Activated naive CD4-positive, alpha-beta T cell treated with anti-CD3 and anti-CD28 coated beads, Interleukin-2, amount 50 U/mL, for 24 hours (primary cell): ENCODE results near the gene GRID2.
"Not testable (repeated sequence)": the region's sequence is repeated elsewhere in the genome, so short reads cannot be mapped to it uniquely, and the experiment has no call there.

ENCODE experiments used
- H3K27ac Mint-ChIP-seq: one replicate; pipeline ENCODE4 v1.8.0; 2021; ENCODE audit warnings: mild to moderate bottlenecking, mixed read lengths
- H3K27me3 Mint-ChIP-seq: one replicate; pipeline ENCODE4 v1.8.0; 2021; ENCODE audit warnings: mixed read lengths
- H3K36me3 Mint-ChIP-seq: one replicate; pipeline ENCODE4 v1.8.0; 2021; ENCODE audit warnings: mixed read lengths
- H3K4me1 Mint-ChIP-seq: one replicate; pipeline ENCODE4 v1.8.0; 2021; ENCODE audit warnings: mixed read lengths
- H3K4me3 Mint-ChIP-seq: one replicate; pipeline ENCODE4 v1.8.0; 2021; ENCODE audit warnings: mild to moderate bottlenecking, mixed read lengths
- H3K9me3 Mint-ChIP-seq: one replicate; pipeline ENCODE4 v1.8.0; 2021; ENCODE audit warnings: mixed read lengths

Gene GRID2

DNA sequence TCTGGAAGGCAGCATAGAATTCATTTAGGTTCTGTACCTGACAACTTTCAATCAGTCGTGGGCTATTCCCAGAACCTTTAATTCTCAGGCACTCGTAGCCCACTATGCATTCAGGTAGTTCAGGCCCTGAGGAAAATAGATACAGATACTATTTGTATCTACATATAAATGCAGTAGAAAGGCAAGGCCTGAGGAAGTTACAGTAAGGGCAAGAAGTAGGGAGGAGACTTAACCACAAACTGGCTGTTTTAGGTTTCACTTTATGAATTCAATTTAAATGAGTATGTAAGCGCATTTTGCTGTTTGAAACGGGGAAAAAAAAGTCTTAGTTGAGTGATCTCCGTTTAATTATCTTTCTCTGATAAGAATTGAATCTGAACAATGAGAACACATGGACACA, 995.4 kb downstream of the GRID2 start:
- no peak overlapping the region for H3K4me3 Mint-ChIP-seq
- H3K27me3 Mint-ChIP-seq: no peaks in the 10 kb centered on the region
- H3K4me1 Mint-ChIP-seq: no peaks in the 10 kb centered on the region
- peaks cover 9% of the 10 kb centered on the region for H3K9me3 Mint-ChIP-seq
- no peak overlapping the region for H3K27ac Mint-ChIP-seq
- no peaks in the 10 kb centered on the region for H3K36me3 Mint-ChIP-seq

DNA sequence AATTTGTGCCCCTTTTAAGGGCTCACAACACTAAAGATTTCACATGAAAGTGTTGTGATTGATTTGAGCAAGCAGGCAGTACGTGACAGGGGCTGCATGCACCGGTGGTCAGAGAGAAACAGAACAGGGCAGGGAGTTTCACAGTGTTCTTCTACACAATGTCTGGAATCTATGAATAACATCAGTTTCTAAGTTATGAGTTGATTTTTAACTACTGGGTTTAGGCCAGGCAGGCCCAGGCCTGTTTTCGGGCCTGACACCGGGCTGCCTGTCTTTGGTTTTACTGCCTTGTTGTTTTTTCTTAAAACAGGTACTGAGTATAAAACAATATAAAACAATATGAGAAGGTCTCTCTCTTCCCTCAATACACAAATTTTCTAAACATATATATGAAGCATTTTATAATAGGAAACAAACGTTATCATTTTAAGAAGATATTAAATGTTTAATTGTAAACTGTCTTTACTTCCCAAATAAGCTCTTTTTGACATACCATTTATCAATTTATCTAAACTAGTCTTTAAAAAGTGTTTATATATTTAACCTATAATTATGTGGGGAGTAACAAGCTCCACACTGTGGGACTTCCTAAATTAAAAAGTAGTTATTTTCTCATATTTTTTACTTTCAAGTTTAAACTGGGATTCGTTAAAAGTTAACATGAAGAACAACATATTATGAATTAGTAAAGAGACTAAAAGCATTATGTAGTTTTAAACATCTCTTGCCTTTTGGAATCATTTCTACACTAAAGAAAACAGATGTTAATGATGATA, 997.2 kb downstream of the GRID2 start:
- not testable (repeated sequence) for H3K36me3 Mint-ChIP-seq, H3K9me3 Mint-ChIP-seq, H3K27me3 Mint-ChIP-seq, H3K4me1 Mint-ChIP-seq, H3K27ac Mint-ChIP-seq, H3K4me3 Mint-ChIP-seq

DNA sequence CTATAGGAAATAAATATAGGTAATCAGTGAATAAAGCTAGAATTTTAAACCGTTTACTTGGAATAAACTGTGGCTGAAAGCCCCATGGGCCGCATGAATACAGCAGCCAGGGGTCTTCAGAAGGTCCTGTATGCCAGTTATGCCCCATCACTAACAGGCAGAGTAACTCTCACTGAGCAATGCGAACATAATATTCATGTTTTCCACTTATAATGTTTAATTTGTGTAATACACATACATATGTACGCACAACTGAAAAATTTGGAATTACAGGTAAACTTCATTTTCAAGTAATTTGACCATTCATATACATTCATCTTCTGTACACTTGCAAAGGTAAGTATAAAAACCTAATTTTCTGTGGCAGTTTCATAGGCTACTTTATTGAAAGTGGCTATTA, 998.5 kb downstream of the GRID2 start:
- Mint-ChIP-seq H3K4me1 (no peaks in the 10 kb centered on the region), H3K27ac (no peak overlapping the region), H3K27me3 (no peaks in the 10 kb centered on the region), H3K4me3 (no peak overlapping the region), H3K9me3 (no peaks in the 10 kb centered on the region), H3K36me3 (no peaks in the 10 kb centered on the region)

DNA sequence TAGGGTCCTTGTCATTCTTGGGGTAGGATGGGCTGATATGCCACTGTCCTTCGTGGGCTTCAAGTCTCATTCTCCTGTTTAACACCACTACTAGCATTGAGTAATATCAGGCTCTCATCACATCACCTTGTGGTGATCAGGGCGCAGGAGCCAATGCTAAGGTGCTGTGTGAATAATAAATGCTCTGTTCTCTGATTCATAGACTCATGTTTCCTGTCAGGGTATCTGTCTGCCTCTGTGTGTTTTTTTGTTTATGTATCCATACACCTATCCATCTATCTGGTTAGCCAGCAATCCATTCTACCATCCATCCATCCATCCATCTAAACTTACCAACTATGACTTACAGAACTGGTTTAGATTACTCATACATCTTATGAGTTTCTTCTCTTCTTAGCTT, 999.7 kb downstream of the GRID2 start:
- Mint-ChIP-seq H3K27me3 (no peaks in the 10 kb centered on the region), H3K4me3 (no peak overlapping the region), H3K36me3 (no peaks in the 10 kb centered on the region), H3K9me3 (no peaks in the 10 kb centered on the region), H3K27ac (no peak overlapping the region), H3K4me1 (no peaks in the 10 kb centered on the region)

DNA sequence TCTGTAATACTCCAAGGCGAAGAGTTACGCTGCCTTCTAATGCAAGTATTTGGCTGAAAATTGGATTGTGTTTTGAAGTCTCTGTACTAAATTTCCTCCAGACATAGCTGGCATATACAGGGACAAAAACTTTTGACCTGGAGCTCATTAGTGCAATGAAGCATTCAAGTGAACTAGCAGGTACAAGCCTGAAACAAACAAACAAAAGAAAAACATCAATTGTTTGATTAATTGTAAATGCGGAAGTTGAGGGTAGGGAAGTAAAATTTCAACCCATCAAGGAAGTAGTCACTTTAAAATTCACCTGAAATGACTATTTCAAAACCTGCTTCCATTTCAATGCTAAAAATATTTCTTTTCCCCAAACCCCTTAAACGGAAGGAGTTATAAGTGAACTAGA, 1008.5 kb downstream of the GRID2 start:
- peaks cover 17% of the 10 kb centered on the region for H3K9me3 Mint-ChIP-seq
- no peaks in the 10 kb centered on the region for H3K36me3 Mint-ChIP-seq
- no peak overlapping the region for H3K4me3 Mint-ChIP-seq
- no peaks in the 10 kb centered on the region for H3K27me3 Mint-ChIP-seq
- no peak overlapping the region for H3K27ac Mint-ChIP-seq
- no peaks in the 10 kb centered on the region for H3K4me1 Mint-ChIP-seq

DNA sequence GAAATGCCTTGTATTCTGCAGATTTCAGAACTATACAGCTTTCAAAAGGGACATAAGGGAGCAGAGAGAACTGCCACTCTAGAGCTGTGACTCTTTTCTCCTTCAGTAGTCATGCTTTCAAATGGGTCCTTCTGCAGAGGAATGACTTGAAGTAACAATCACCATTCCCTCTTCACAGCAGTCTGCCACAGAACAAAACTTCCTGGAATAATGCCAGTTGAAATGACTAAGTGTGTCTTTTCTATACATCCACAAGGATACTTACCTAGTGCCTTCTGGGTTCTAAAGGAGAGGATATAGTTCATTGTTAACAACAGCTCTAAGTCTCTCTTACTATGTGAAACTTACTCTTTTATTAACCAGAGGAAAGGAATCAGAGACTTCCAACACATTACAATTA, 1009.4 kb downstream of the GRID2 start:
- Mint-ChIP-seq H3K4me3 (no peak overlapping the region), H3K27me3 (no peaks in the 10 kb centered on the region), H3K36me3 (no peaks in the 10 kb centered on the region), H3K27ac (no peak overlapping the region), H3K9me3 (peaks cover 18% of the 10 kb centered on the region), H3K4me1 (no peaks in the 10 kb centered on the region)

DNA sequence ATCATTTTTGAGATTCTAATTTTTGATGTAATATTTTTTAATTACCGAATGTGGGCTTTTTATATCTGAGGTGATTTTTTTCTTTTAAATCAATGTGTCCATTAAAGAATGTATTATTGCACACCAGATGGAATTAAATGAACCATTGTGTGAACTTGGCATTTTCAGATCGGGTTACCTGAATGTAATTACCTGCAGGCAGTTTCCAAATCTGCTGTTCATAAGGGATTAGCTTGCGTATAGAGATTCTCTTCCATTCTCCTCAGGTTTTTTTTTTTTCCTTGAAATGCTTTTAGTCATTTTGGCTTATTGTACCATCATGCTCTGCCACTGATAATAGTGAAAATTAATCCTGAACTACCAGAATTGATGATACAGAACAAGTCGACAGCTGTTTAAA, 1013.3 kb downstream of the GRID2 start:
- Mint-ChIP-seq H3K4me1 (no peaks in the 10 kb centered on the region), H3K4me3 (no peak overlapping the region), H3K27me3 (no peaks in the 10 kb centered on the region), H3K36me3 (no peaks in the 10 kb centered on the region), H3K27ac (no peak overlapping the region), H3K9me3 (peaks cover 12% of the 10 kb centered on the region)

DNA sequence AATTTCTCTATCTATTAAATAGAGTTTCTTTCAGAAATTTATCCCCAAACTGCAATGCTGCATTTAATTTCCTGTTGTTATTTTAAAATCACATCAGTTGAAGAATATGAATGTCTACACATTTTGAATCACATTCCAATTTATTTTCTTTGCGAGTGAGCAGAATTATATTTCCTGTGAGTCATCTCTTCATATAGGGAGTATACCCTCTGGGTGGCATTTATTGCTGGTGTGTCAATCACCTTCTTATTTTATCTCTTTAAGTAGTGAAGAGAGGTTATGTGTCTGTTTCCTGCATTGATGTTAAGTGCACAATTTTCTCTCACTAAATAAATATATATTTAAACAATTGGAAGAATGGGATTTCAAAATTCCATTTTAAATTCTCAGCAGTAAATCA, 1013.8 kb downstream of the GRID2 start:
- Mint-ChIP-seq H3K4me3 (no peak overlapping the region), H3K27me3 (no peaks in the 10 kb centered on the region), H3K4me1 (no peaks in the 10 kb centered on the region)

DNA sequence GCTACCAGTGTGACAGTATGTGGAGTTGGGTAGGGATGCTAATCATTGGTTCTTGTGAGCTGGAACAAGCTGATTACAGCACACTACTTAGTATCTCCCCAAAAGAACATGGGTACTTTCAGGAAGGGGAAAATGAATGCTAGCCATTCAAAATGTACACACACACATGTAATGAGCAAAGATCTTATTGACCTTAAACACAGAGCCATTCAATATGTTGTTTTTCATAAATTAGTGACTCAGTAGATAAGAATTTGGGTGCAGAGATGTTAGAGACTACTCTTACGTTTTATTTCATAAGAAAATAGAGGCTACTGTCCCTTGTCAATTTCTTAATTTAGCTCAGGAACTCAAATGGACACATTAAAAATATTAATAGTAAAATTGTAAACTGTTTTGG, 1015.3 kb downstream of the GRID2 start:
- peaks cover 10% of the 10 kb centered on the region for H3K9me3 Mint-ChIP-seq
- no peaks in the 10 kb centered on the region for H3K4me1 Mint-ChIP-seq
- no peaks in the 10 kb centered on the region for H3K27me3 Mint-ChIP-seq
- no peak overlapping the region for H3K27ac Mint-ChIP-seq
- H3K36me3 Mint-ChIP-seq: no peaks in the 10 kb centered on the region
- no peak overlapping the region for H3K4me3 Mint-ChIP-seq

More for the DNA sequence above, 1013.8 kb downstream of the GRID2 start:
- H3K9me3 Mint-ChIP-seq: peaks cover 10% of the 10 kb centered on the region
- H3K27ac Mint-ChIP-seq: no peak overlapping the region
- no peaks in the 10 kb centered on the region for H3K36me3 Mint-ChIP-seq

DNA sequence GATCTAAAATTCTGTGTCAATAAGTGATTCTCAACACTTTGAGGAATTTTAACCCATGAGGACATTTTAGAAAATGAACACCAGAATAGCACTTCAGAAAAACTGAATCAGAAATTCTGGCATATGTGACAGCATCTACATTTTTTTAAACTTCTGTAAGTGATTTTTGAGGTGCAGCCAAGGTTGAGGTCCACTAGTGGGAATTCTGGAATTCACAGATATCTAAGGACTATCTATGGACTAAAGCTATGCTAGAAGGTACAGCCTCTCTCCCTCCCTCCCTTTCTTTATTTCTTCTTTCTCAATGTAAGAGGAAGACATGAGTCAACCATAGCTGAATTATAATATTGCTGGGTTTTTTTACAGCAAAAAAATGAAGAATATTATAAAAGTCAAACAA, 1016.6 kb downstream of the GRID2 start:
- Mint-ChIP-seq H3K9me3 (peaks cover 9% of the 10 kb centered on the region), H3K4me3 (no peak overlapping the region), H3K27ac (no peak overlapping the region), H3K4me1 (no peaks in the 10 kb centered on the region), H3K27me3 (no peaks in the 10 kb centered on the region), H3K36me3 (no peaks in the 10 kb centered on the region)

DNA sequence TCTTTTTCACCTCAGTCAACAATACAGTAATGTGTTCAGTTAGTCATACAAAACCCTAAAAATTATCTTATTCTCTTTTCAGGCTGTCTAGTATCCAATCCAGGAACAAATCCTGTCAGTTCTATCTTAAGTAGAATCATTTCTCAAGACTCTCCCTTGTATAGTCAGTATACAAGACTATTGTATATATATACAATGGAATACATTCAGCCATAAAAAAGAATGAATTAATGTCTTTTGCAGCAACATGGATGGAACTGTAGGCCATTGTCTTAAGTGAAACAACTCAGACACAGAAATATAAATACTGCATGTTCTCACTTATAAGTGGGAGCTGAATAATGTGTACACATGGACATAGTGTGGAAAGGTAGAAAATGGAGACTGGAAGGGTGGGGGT, 1023.6 kb downstream of the GRID2 start:
- Mint-ChIP-seq H3K4me3 (no peak overlapping the region), H3K27ac (no peak overlapping the region), H3K27me3 (no peaks in the 10 kb centered on the region), H3K36me3 (no peaks in the 10 kb centered on the region), H3K4me1 (no peaks in the 10 kb centered on the region), H3K9me3 (peaks cover 15% of the 10 kb centered on the region)

DNA sequence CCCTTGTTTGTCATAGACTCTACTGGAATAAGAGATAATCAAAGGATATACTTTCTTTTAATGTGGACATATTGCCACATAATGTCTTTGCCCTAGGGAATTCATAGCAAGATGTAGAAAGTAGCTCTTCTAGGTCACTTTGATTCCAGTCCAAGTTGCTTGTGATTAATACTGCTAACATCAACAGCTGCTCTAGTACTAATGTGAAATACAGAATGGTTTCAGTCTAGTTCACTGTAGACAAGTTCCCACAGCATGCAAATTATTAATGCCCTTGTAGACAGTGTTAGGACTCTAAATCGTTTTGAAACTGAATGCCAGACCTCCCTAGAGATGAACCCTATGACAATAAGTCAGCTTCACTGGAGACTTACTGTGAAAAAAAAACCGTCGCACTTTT, 1030.2 kb downstream of the GRID2 start:
- H3K36me3 Mint-ChIP-seq: no peaks in the 10 kb centered on the region
- H3K9me3 Mint-ChIP-seq: no peaks in the 10 kb centered on the region
- H3K4me3 Mint-ChIP-seq: no peak overlapping the region
- H3K27ac Mint-ChIP-seq: no peak overlapping the region
- no peaks in the 10 kb centered on the region for H3K4me1 Mint-ChIP-seq
- H3K27me3 Mint-ChIP-seq: no peaks in the 10 kb centered on the region

DNA sequence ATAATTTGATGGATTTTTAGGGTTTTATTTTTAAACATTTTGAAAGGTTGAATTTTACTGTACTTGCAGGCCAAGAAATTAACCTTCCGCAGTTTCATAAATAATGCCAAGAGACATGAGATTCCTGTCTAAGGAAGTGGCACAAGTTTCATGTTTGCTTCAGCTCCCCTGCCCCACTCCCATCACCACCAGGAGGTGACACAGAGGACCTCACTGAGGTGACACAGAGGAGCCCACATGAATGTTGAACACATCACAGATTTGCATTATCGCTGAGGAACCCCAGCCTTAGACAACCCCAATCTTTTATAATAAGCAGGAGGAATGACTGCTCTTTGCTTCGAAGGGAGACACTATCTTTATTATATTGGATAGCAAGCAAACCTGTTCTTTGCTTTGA, 1033.4 kb downstream of the GRID2 start:
- H3K9me3 Mint-ChIP-seq: peaks cover 5% of the 10 kb centered on the region
- H3K27me3 Mint-ChIP-seq: no peaks in the 10 kb centered on the region
- H3K4me3 Mint-ChIP-seq: no peak overlapping the region
- H3K4me1 Mint-ChIP-seq: no peaks in the 10 kb centered on the region
- no peak overlapping the region for H3K27ac Mint-ChIP-seq
- H3K36me3 Mint-ChIP-seq: no peaks in the 10 kb centered on the region

DNA sequence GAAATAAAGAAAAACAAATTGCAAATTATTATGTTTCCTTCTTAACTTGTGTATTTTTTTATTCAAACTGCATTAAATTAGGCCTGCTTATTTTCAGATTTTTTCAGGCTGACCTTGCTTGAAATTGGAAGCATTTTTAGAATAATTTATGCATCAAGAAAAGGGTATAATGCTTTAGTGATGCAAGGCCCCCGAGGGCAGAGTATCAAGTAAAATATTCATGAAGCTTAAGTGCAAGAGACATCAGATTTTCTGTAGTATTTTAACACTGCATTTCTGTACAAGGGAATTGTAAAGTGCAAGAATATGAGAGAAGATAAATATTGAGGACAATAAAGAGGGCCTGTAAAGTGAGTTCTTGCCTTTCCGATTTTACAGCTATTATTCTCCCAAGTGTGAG, 1039.0 kb downstream of the GRID2 start:
- no peaks in the 10 kb centered on the region for H3K4me1 Mint-ChIP-seq
- no peaks in the 10 kb centered on the region for H3K36me3 Mint-ChIP-seq
- H3K9me3 Mint-ChIP-seq: peaks cover 5% of the 10 kb centered on the region
- no peak overlapping the region for H3K27ac Mint-ChIP-seq
- no peak overlapping the region for H3K4me3 Mint-ChIP-seq
- no peaks in the 10 kb centered on the region for H3K27me3 Mint-ChIP-seq

DNA sequence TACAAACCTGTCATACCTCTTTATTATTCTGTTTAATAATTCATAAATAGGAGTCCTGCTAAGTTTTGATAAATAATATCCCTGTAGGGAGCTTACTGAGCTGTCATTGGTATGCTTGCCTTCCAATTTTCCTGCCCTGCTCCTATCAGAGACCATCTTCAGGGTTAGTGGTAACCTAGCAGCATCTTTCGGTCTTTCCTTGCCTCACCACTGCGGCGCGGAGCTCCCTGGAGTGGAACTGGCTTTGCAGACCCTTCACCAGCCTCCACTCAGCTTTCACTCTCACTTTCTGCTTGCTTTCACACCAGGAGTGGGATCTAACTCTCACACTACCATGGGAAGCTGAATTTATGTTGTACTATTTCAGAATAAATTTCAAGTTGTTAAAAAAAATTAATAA, 1043.1 kb downstream of the GRID2 start:
- Mint-ChIP-seq H3K27ac (no peak overlapping the region), H3K9me3 (no peaks in the 10 kb centered on the region), H3K36me3 (no peaks in the 10 kb centered on the region), H3K4me1 (no peaks in the 10 kb centered on the region), H3K4me3 (no peak overlapping the region), H3K27me3 (no peaks in the 10 kb centered on the region)

DNA sequence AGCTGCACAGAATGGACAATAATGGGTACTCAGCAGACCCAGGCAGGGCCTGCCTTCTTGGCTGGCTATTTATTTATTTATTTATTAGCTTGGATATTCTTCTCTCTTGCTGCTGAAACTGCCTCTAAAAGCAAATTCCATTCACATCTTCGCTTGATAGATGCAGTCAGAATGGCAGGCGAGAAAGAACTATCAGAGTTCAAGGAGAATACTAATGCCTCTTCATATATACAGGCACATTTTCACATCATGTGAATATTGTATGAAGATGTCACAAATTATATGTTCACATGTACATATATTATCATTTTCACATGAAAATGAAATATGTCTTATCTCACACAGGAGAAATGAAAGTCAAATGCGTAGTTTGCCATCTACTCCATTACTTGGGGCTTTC, 1045.1 kb downstream of the GRID2 start:
- no peak overlapping the region for H3K4me3 Mint-ChIP-seq
- H3K27ac Mint-ChIP-seq: no peak overlapping the region
- H3K27me3 Mint-ChIP-seq: no peaks in the 10 kb centered on the region
- no peaks in the 10 kb centered on the region for H3K4me1 Mint-ChIP-seq
- no peaks in the 10 kb centered on the region for H3K36me3 Mint-ChIP-seq
- peaks cover 5% of the 10 kb centered on the region for H3K9me3 Mint-ChIP-seq

DNA sequence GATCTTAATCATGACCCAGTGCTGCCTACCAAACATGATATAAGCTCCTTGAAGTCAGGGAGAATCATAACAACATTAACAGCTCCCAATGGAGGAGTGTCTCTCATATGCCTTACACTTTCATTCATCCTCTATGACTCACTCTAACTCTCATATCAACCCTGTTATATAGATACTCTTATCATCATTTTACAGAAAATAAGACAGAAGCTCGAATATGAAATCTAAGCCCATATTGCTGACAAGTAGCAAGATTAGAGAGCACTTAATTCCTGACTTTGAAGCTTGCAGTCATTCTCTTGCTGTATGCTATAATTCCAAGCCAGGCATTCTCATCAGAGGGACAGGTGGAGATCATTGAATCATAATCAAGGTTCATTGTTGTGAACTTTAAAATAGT, 1048.1 kb downstream of the GRID2 start:
- Mint-ChIP-seq H3K27ac (no peak overlapping the region), H3K27me3 (no peaks in the 10 kb centered on the region), H3K4me1 (no peaks in the 10 kb centered on the region), H3K36me3 (no peaks in the 10 kb centered on the region), H3K9me3 (peaks cover 5% of the 10 kb centered on the region), H3K4me3 (no peak overlapping the region)
